Stimulated activated CD8-positive, alpha-beta memory T cell treated with anti-CD3 and anti-CD28 coated beads, Interleukin-15, amount 100 ng/mL, for 24 hours (primary cell): ENCODE measurements around the gene CCDC120.
A peak's percentile ranks its signal among the peaks of the same experiment; 100 is the strongest.

ENCODE experiments used
- DNase-seq: peaks from one replicate; pipeline ENCODE4 v3.0.0-alpha.2; 2020; ENCODE audit warnings: low read depth

CCDC120 gene

GRCh38 chrX:49058794-49059193, at the start of gene CCDC120:
Gene CCDC120 (plus strand): TSS chrX:49058999. CDS start chrX:49062042, 3,043 bp downstream.
- DNase-seq: no peak

- DNase-seq: no peak
These were observed 39.7 kb upstream of the CCDC120 start for GRCh38 chrX:49019050-49019449.

- no peak for DNase-seq
These were observed 39.1 kb upstream of the CCDC120 start for GRCh38 chrX:49019599-49020249.

GRCh38 chrX:49029876-49030275, 28.9 kb upstream of the CCDC120 start:
- no peak for DNase-seq

GRCh38 chrX:49030283-49030682, 28.5 kb upstream of the CCDC120 start:
- DNase-seq: no peak

GRCh38 chrX:49037883-49038475, 20.8 kb upstream of the CCDC120 start:
- no peak for DNase-seq

GRCh38 chrX:49039598-49040375, 19.0 kb upstream of the CCDC120 start:
- DNase-seq: no peak

GRCh38 chrX:49040376-49040955, 18.3 kb upstream of the CCDC120 start:
- DNase-seq: no peak

- no peak for DNase-seq
These were observed 16.8 kb upstream of the CCDC120 start for GRCh38 chrX:49041744-49042580.

- no peak for DNase-seq
These were observed 16.1 kb upstream of the CCDC120 start for GRCh38 chrX:49042581-49043219.

GRCh38 chrX:49043220-49043986, 15.4 kb upstream of the CCDC120 start, which contains the start of gene TFE3:
Gene TFE3 (minus strand): TSS chrX:49043357. CDS start chrX:49043226, 131 bp downstream.
- DNase-seq: peak; percentile 71

- DNase-seq: no peak
These were observed 14.9 kb upstream of the CCDC120 start for GRCh38 chrX:49043987-49044281.

- peak; percentile 23 for DNase-seq
These were observed 5.4 kb upstream of the CCDC120 start for GRCh38 chrX:49053223-49054072.

- DNase-seq: no peak
These were observed 4.6 kb upstream of the CCDC120 start for GRCh38 chrX:49054073-49054762.

- DNase-seq: no peak
These were observed 402 bp downstream of the CCDC120 start for GRCh38 chrX:49059201-49059600.

GRCh38 chrX:49059681-49060085, 884 bp downstream of the CCDC120 start:
- no peak for DNase-seq

GRCh38 chrX:49060914-49061313, 2.1 kb downstream of the CCDC120 start:
- DNase-seq: no peak

- DNase-seq: no peak
These were observed 2.7 kb downstream of the CCDC120 start for GRCh38 chrX:49061490-49061889.

- no peak for DNase-seq
These were observed 3.1 kb downstream of the CCDC120 start for GRCh38 chrX:49061916-49062315.
